Stimulated activated CD8-positive, alpha-beta memory T cell treated with anti-CD3 and anti-CD28 coated beads, Interleukin-15, amount 100 ng/mL, for 24 hours (primary cell): ENCODE measurements around the gene MCCC2.
"Not testable (repeated sequence)": the region's sequence is repeated elsewhere in the genome, so short reads cannot be mapped to it uniquely, and the experiment has no call there.

Experiments
- DNase-seq: peaks from one replicate; pipeline ENCODE4 v3.0.0-alpha.2; 2020; ENCODE audit warnings: low read depth

The MCCC2 gene

DNA sequence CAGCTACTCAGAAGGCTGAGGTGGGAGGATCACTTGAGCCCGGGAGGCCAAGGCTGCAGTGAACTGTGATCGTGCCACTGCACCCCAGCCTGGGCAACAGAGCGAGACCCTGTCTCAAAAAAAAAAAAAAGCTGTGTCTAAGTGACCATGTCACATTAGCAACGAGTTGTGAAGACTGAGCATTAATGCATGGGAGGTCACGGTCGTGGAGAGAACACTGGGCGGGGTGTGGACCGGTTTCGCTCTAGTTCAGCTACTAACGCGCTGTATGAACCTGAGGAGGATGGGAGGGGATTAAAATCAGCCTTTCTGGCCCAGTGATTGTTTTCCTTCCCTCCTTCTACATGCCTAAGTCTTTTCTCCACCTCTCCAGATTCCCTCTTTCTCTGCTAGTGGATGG lies 75.2 kb downstream of the MCCC2 start:
- DNase-seq: no peak

DNA sequence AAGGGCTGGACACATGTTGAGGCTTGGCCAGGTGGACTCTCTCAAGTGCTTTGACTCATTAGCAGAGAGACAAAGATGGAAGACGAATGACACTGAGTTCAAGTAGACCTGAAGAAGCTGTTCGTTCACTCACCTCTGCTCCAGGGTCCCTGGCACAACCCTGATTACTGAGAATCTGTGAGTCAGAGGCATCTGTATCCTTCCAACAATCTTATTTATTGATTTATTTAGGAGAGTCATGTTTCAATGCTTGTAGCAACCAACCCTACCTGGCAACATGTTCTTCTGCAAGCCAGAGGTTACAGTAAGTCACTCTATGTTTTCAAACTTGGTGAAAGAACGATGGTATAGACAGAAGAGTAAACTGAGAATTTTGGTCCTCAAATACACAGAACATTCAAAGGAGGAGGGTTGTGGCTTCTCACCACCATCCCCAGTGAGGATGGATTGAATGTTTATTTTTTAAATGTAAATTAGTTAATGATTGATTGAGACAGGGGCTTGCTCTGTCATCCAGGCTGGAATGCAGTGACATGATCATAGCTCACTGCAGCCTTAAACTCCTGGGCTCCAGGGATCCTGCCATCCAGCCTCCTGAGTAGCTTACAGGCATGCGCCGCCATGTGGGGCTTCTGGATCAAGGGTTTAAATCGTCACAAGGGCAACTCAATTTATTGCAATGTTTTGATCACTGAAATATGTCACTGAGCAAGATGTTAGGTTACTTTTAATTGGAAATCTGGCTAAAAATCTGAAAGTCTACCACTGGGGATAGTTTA lies 76.2 kb downstream of the MCCC2 start:
- DNase-seq: no peak

DNA sequence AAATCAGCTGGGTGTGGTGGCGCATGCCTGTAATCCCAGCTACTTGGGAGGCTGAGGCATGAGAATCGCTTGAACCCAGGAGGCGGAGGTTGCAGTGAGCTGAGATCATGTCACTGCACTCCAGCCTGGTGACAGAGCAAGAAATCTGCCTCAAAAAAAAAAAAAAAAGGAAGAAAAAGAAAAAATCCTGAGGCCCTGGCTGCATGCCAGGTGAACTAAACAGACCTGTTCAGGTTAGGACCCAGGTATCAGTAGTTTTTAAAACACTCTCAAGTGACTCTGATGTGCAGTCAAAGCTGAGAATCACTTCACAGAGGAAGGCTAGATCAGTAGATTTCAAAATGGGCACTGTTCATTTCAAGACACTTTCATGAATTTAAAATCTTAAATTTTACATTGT lies 77.5 kb downstream of the MCCC2 start:
- DNase-seq: not testable (repeated sequence)

DNA sequence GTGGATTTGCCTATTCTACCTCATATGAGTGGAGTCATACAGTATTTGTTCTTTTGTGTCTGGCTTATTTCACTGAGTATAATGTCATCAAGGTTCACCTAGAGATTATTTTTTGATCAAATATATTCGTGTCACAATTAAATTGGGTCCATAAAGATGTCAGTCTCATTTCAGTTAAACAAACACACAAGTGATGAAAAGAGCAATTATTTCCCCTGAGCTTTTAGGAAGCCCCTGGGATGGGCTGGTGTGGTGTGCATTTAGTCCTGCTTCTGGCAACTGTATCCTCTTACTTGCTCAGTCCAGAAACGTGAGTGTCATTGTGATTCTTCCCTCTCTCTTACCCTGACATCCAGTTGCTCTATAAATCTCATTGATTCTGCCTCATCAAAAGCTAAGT lies 79.2 kb downstream of the MCCC2 start:
- no peak for DNase-seq

DNA sequence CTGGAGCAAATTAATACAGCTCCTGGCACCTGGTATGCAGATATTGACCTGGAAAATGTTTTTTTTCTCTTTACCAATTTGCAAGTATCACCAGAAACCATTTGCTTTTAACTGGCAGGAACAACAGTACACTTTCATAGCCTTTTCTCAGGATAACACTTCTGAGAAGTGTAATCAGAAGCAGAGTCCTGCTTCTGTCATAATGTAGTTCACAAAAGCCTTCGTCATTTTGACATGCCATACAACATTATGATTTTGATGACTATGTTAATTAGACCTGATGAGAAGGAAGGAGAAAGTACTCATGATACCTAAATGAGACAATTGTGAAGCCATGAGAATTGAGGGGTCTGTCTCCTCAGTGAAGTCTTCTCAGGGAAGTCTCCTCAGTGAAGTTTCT lies 90.8 kb downstream of the MCCC2 start:
- DNase-seq: no peak

DNA sequence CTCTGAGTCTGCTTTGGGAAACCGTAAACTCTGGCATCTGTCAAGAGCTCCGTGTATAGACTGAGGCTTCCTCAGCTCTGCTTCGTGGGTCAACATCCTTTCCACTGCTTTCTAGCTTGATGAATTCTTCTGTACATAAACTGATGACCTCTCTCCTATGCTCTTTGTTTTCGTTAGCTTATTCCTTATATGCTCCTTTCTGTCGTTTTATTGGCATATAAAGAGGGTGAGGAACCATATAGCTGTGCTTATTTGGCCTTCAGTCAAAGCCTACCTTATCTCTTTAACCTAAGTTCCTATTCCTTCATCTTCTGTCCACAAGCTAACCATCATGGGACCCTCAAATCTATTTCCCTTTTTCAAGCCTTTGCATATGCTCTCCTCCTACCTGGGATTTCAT lies 92.6 kb downstream of the MCCC2 start:
- DNase-seq: no peak

DNA sequence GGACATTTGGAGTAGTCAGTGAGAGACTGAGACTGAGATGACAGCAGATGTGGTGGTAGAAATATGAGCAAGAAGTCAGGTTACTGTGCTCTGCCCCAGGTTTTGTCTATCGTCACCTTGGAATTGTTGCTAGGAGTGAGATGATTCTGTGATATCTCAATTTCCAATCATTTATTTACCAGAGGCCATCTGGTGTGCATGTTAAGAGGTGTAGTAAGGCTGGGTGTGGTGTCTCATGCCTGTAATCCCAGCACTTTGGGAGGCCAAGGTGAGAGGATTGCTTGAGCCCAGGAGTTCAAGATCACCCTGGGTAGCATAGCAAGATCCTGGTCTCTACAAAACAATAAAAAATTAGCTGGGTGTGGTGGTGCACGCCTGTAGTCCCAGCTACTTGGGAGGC lies 93.4 kb downstream of the MCCC2 start:
- DNase-seq: no peak

DNA sequence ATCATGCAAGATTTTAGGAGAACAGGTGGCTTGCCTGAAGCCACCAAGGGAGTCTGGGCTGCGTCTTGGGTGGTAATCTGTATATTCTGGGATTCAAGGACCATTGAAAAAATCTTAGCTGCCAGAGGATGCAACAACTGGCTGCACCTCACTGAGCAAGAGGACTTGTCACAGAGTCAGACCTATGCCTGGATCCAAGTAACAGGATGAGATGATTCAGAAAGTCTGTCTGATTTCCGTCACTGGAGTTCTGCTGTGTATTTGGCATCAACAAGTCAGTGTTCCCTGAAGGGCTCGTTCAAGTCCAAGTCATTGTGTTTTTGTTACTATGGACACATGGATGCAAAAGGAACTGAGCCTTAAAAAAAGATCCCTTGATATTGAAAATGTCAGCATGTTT lies 94.2 kb downstream of the MCCC2 start:
- DNase-seq: no peak

DNA sequence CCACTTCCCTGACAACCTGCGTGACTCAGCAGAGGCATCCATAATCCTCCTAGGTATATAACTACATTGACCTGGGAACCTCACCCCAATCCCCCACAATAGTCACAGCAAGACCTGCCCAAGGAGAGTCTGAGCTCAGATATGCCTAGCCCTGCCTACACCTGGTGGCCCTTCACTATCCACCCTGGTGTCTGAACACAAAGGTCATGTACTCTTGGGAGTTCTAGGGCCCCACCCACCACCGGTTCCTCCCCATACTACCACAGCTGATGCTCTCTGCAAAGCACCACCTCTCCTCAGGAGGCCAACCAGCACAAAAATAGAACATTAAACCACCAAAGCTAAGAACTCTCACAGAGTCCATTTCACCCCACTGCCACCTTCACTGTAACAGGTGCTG lies 97.2 kb downstream of the MCCC2 start:
- DNase-seq: no peak

DNA sequence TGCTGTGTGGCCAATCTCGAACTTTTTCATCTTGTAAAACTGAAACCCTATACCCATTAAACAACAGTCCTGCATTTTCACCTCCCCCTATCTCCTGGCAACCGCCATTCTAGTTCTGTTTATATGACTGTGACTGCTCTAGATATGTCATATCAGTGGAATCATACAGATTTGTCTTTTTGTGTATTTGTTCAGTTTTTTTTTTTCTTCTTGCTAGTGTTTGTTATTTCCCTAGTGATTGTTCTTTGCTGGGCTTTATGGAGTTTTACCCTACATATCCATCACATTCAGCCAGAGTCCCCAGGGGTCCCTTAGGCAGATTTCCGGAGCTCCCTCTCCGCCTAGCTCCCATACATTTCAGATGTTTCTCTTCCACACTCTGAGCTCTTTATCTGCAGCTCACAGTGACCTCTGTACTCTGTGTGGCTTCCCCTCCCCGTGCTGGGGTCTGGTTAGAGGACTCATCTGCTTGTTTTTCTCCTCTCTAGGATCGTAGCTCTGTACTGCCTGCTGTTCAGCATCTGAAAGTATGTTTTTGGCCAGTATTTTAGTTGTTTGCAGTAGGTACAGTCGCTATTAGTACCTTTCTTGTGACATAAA lies 106.8 kb downstream of the MCCC2 start:
- no peak for DNase-seq

DNA sequence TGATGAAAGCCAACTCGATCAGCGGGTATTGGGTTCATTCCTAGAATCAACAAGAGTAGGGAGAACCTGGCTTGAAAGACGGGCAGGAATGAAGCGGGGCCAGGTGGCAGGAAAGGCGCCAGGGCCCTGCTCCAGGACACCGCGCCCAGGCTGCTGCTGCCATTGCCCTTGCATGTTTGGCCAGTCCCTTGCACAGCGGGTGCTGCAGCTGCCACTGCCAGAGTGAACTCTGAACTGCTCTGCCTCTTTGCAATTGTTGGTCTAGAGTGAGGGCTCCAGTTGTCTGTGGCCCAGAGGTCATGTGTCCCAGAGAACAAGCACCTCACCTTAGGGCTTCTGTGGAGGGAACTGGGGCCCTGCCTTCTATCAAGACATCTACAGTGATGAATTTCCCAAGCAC lies 107.9 kb downstream of the MCCC2 start:
- no peak for DNase-seq

DNA sequence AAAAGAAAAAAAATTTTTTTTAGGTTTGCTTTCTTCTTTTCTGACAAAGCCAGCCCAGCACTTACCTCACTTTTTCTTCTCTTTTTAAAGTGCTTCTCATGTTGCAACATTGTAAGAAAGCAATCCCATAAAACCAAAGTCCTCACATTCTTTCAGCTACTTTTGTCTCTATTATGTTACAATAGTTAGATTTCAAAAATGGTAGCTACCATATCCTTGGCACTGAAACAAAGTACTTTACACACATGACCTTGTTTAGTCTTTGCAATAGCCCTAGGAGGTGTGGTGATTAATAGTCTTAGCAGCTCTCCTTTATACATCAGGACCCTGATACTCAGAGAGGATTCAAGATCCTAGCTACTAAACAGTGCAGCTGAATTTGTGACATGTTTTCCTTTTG lies 108.5 kb downstream of the MCCC2 start:
- no peak for DNase-seq

DNA sequence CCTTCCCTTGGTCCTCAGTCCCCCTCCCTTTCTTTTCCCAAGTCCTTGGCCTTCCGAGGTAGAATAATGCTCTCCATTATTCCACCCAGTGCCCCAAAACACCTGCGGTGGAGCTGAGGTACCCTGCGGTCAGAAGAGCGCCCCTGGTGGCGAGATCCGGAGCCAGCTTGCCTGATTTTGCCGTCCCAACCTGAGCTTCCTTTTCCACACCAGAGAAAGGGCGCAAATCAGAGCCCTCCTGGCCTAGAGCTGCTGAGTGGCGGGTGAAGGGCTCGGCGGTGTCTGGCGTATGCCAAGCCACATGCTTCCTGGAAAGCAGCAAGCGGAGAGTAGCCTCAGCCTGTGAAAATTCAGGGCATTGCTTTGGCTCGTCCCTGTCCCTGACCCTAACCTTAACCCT lies 110.8 kb downstream of the MCCC2 start:
- DNase-seq: no peak

DNA sequence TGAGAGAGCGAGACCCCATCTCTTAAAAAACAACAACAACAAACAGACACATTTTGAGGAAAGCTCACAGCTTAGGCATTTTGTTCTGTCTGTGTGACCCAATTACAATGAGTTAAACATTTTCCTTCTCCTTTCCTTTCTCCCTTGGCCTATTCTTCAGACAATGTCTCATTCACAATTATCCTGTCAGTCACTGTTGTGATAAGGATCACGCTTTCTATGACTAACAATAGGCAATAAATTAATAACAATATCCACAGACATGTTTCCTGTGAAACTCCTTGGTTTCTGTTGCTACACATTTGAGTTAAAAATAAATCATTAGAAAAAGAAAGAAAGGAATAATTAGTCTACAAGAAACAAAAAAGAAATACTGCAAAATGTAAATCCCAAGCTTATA lies 112.1 kb downstream of the MCCC2 start:
- DNase-seq: no peak

DNA sequence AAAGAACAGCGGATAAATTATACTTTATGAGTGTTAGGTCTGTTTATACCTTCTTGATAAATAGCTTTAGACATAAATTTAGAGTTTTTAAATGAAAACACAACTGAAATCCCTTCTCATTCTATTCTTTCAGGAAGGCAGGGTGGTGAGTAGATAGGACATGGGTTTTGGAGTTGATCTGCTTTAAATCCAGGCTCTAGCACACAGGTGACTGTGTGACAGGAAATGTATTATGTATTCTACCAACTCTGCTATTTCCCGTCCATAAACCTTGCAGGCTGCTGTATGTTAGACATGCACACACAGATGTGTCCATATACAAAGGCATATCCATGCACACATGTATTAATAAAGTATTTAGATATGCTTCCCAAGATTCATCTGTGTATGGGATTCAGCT lies 112.6 kb downstream of the MCCC2 start:
- DNase-seq: no peak

DNA sequence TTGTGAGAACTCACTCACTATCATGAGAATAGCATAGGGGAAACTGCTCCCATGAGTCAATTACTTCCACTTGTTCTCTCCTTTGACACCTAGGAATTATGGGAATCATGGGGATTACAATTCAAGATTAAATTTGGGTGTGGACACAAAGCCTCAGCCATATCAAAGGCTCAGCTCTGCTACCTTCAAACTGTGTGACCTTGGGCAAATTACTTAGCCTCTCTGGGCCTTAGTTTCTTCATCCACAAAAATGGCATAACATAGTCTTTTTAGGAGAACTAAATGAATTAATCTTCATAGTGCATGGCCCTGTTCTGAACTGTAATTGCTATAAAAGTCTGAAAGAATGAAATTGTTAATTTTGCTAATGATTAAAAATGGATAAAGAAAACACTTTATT lies 113.7 kb downstream of the MCCC2 start:
- DNase-seq: no peak

DNA sequence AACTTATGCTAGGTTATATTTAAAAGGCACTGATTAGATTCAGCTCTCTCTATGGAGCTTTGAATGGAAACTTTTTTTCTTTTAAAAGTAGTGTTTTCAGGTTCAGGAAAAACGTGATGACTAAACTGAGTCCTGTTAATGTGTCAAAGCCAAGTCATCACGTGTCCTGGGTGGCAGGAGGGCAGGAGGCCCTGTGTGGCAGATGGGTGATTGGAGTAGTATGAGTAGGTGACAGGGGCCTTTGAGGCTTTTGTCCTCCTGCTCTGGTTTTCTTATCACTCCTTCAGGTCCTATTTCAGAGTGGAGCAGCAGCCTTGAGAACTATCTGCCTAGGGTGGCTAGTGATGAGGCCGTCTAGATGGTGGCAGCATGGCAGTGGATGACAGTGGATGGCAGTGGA lies 114.3 kb downstream of the MCCC2 start:
- no peak for DNase-seq

DNA sequence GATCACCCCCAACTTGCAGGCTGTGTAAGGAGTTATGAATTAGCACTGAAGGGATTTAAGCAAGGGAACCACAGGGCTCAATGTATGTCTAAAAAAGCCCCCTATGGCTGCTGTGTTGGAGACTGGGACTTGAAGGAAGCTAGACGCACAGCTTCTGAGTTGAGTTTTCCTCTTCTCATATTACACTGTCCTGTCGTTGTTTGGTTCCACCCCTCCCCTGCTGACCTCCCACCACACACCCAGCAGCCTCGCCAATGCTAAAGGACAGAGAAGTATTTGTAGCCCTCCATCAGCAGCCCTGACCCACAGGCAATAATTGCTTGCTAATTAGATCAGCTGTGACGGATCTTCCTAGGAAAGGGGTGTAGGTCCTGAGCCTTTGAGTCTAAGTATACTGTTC lies 116.8 kb downstream of the MCCC2 start:
- DNase-seq: no peak

DNA sequence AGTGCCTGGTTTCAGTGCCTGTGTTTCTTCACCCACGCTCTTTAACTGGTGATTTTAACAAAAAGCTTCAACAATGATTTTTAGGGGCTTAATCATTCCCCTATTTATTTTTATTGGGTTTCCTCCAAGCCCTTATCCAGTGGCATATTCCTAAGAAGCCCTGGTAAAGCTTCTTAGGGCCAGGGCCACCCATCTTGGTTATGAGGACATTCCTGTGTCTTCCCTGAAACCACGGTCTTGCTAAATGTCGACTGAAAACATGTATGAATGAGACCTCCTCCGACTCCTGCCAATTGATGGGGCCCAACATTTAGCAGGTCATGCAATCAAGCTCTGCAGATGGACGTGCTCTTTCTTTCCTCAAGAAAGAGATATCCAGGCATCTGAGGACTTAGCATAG lies 118.3 kb downstream of the MCCC2 start:
- no peak for DNase-seq

DNA sequence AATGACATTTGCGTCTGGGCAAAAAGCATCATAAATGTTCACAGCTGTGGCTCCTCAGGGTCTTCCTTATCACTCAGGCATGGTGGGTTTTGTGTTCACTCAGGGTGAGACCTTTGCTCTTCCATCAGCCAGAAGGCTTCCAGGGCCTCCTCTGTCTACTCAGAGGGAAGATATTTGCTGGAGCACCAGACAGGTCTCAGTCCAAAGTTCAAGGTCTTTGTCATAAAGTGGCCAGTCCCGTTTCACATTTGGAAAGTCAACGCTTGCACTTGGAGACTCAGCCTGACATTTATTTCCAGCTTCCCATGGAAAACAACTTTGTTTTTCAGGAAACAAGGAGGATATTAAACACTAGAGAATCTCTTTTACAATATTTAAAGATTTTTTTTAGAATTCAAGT lies 119.8 kb downstream of the MCCC2 start:
- DNase-seq: no peak
